Ovary (tissue), 9 donors: ENCODE measurements around the gene FBXL17. TPM values are rescaled to one million over a fixed set of nuclear protein-coding genes. Genes with fewer than 3 reads are reported as not detected.

Source experiments
- DNase-seq, 5 donors: peaks; one replicate each; pipeline ENCODE4 v3.0.0-alpha.2; 2019 to 2020
- H3K27ac ChIP-seq, 2 donors: fragments of 200-600 bp; one replicate each; pipeline versions ENCODE4 v1.5.1 to v1.8.0; 2019 to 2022
- H3K27me3 ChIP-seq: fragments of 200-600 bp; one replicate; pipeline ENCODE4 v1.8.0; 2022
- H3K36me3 ChIP-seq: fragments of 200-600 bp; sonication (generic); one replicate; pipeline ENCODE4 v1.5.1; 2019
- H3K4me1 ChIP-seq: one replicate; pipeline ENCODE4 v1.8.1; 2013; ENCODE audit warnings: mild to moderate bottlenecking, moderate library complexity; ENCODE audit not compliant: insufficient read depth
- H3K4me3 ChIP-seq: fragments of 200-600 bp; sonication (generic); one replicate; pipeline ENCODE4 v1.5.1; 2017
- H3K9me3 ChIP-seq, 2 donors: fragments of 200-600 bp in 1 of 2; sonication (generic) in 1 of 2; one replicate each; pipeline versions ENCODE4 v1.5.1 to v1.8.1; 2013 to 2019; ENCODE audit warnings: mild to moderate bottlenecking in 1 of 2, moderate library complexity in 1 of 2
- CTCF ChIP-seq, 3 donors: fragments of 450-650 bp in 2 of 3; fragments of 200-600 bp in 1 of 3; IDR thresholded peaks; one replicate each; pipeline versions ENCODE4 v1.5.1 to v1.8.0; 2016 to 2022; ENCODE audit warnings: antibody characterized with exemption in 3 of 3, mild to moderate bottlenecking in 1 of 3
- EP300 ChIP-seq: sonication (generic); formaldehyde crosslinking; IDR thresholded peaks from one replicate; pipeline ENCODE4 v1.6.1; 2017; ENCODE audit warnings: antibody characterized with exemption
- POLR2A ChIP-seq: fragments of 450-650 bp; IDR thresholded peaks from one replicate; pipeline ENCODE4 v1.6.1; 2017; ENCODE audit warnings: antibody characterized with exemption, mild to moderate bottlenecking, moderate library complexity
- WGBS, 3 donors: extraction: QIAGEN DNeasy Blood & Tissue Kit in 1 of 3; methylation state at CpG; one replicate each; pipeline versions ENCODE4 v1.1.5 to v1.1.7; 2013 to 2017; 5-methylcytosine and 5-hydroxymethylcytosine counted together
- intact Hi-C, 4 donors: fragments of 100-400 bp; cut with DNase I; formaldehyde crosslinking; loops; one replicate each; pipeline versions ENCODE4 v1.11.0 to v1.15.1; 2022 to 2023
- polyA plus RNA-seq, 2 donors: library from polyadenylated mRNA; stranded (reverse); fragments of 200-250 nt in 1 of 2; fragments of 350-450 nt in 1 of 2; fragmentation: Illumina TruSeq in 1 of 2; extraction: RNeasy Lipid Tissue Mini Kit (QIAGEN cat#74804) in 1 of 2; gene quantifications; one replicate each; pipeline ENCODE4 v1.2.3, GENCODE V29; 2013 to 2014
- total RNA-seq, 7 donors: library from RNA; depleted of rRNA in 2 of 7; stranded (reverse); fragments of >200 nt in 2 of 7; fragmentation: NEBNext Ultra II Directional in 3 of 7; extraction: Animal tissue kit (Norgen Biotek cat#: 25700) in 3 of 7; gene quantifications; one replicate each; pipeline versions ENCODE4 v1.1.0 to v1.2.4, GENCODE V29; 2016 to 2023
- donor health status: DM: no; HTN: no; CAD: no; lungs with moderate emphysema.
- donor health status: DM: no; HTN: no; CAD: no.
- donor health status: Bipolar disorder and iron deficiency.
- donor health status: DM: yes; HTN: yes; CAD: no.
- donor health status: DM: no; HTN: no; CAD: no.
- donor health status: DM: yes; HTN: yes; CAD: no.

Gene FBXL17
- total and polyA plus RNA-seq, 9 donors, result 6.8 to 20.4 (median 15.9) TPM

DNA sequence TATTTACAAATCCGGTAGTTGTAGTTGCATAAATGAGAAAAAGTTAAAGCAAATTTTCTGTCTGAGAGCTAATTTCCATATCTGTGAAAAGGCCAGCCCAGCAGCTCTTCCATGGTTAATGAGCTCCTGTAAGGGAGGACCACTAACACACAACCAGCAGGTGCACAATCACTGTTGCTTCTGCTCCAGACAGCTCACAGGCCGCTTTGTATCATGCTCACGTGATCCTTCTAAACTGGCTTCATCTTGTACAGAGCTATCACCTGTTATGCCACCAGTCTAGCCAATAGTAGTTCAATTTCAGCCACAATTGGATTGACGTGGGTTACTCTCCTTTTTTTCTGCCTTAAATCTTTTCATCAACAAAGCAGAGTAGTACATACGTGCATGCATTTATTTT, 38.3 kb upstream of the FBXL17 start:
- Histone ChIP-seq H3K9me3 (no peaks in the 10 kb centered on the region), H3K27me3 (no peaks in the 10 kb centered on the region), H3K4me1 (no peaks in the 10 kb centered on the region), H3K27ac (no peak overlapping the region), H3K4me3 (no peak overlapping the region), H3K36me3 (no peaks in the 10 kb centered on the region)
- DNase-seq, result no peak
- TF ChIP-seq EP300 (no peak), CTCF (IDR thresholded peaks at IDR 0.05) (no peak), POLR2A (no peak)
- intact Hi-C loops, result no loop called here
- WGBS, 3 donors, result 25 to 64% (median 30%) methylated on average over 5 of the region's 5 CpGs

- TF ChIP-seq EP300 (no peak), POLR2A (no peak), CTCF (IDR thresholded peaks at IDR 0.05) (no peak)
Measured at GRCh38 chr5:108418197-108418596, 36.3 kb upstream of the FBXL17 start.

DNA sequence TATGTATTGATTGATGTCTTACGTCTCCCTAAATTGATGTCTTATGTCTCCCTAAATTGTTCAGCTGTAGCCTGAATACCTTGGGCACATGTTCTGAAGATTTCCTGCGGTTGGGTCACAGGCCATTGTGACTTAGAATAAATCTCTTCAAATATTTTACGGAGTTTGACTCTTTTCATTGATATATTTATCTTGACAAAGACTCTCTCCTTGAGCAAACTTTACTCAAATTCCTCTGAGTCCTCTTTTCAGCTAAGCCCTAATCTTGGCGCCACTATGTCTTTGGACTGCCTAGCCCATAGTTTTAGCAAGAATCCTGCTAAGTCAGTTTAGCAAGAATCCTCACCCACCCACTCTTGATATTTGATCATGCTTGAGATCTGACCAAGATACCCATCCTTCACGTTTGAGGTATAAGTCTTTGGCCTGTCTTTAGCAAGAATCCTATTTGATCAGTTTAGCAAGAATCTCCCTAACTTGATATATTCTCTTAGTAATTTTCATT, 35.3 kb upstream of the FBXL17 start:
- Histone ChIP-seq H3K4me3 (no peak overlapping the region), H3K27ac (no peak overlapping the region), H3K4me1 (no peaks in the 10 kb centered on the region), H3K36me3 (no peaks in the 10 kb centered on the region), H3K9me3 (no peaks in the 10 kb centered on the region), H3K27me3 (no peaks in the 10 kb centered on the region)
- TF ChIP-seq CTCF (IDR thresholded peaks at IDR 0.05) (no peak), EP300 (no peak), POLR2A (no peak)
- WGBS, 3 donors, result 72 to 90% (median 87%) methylated on average over 5 of the region's 5 CpGs
- DNase-seq, result no peak
- intact Hi-C loops, result loop anchor here in 1 of 4 donors (5.0 kb wide), 1 partner anchor 80 kb away; no protein-coding TSS in a partner anchor

More at GRCh38 chr5:108418197-108418596, 36.3 kb upstream of the FBXL17 start:
- intact Hi-C loops, result loop anchor here in 1 of 4 donors (5.0 kb wide), 1 partner anchor 81 kb away; no protein-coding TSS in a partner anchor
- no peaks in the 10 kb centered on the region for H3K4me1 ChIP-seq
- H3K4me3 ChIP-seq, result no peak overlapping the region
- no peaks in the 10 kb centered on the region for H3K27me3 ChIP-seq
- H3K9me3 ChIP-seq, result no peaks in the 10 kb centered on the region
- no peak for DNase-seq
- 84% methylated on average over 8 of the region's 8 CpGs for WGBS, 3 donors
- H3K36me3 ChIP-seq, result no peaks in the 10 kb centered on the region
- no peak overlapping the region for H3K27ac ChIP-seq

- intact Hi-C loops, result loop anchor here in 1 of 4 donors (5.0 kb wide), 1 partner anchor 78 kb away; no protein-coding TSS in a partner anchor
Measured at GRCh38 chr5:108415726-108416125, 33.8 kb upstream of the FBXL17 start.

More at GRCh38 chr5:108415726-108416125, 33.8 kb upstream of the FBXL17 start:
- H3K4me1 ChIP-seq, result no peaks in the 10 kb centered on the region
- no peak for DNase-seq
- no peak overlapping the region for H3K4me3 ChIP-seq
- H3K27me3 ChIP-seq, result no peaks in the 10 kb centered on the region
- TF ChIP-seq POLR2A, result no peak
- no peak for TF ChIP-seq EP300
- TF ChIP-seq CTCF (IDR thresholded peaks at IDR 0.05), result no peak
- no peaks in the 10 kb centered on the region for H3K36me3 ChIP-seq
- no peaks in the 10 kb centered on the region for H3K9me3 ChIP-seq
- no peak overlapping the region for H3K27ac ChIP-seq
